Neural cell (in vitro differentiated cells): Measurements from ENCODE around the gene TRAPPC2L. TPM values are rescaled to one million over a fixed set of nuclear protein-coding genes. Genes with fewer than 3 reads are reported as not detected.

ENCODE experiments used
- H2AFZ ChIP-seq: fragments of 200-600, 300-800 bp; sonication (generic), shearing (Covaris generic); 2 replicates; pipeline ENCODE4 v1.6.0; 2014; ENCODE audit warnings: low read depth, mild to moderate bottlenecking, antibody characterized with exemption, low read length, moderate library complexity
- H3F3A ChIP-seq: fragments of 200-600 bp; shearing (Covaris generic); 2 replicates; pipeline ENCODE4 v1.6.1; 2016; ENCODE audit warnings: mild to moderate bottlenecking, moderate library complexity, mixed read lengths, antibody characterized with exemption, low read length; ENCODE audit not compliant: insufficient read depth, poor library complexity, severe bottlenecking
- H3K27ac ChIP-seq: fragments of 200-600, 300-800 bp; sonication (generic), shearing (Covaris generic); 2 replicates; pipeline ENCODE4 v1.5.1; 2014; ENCODE audit warnings: mild to moderate bottlenecking, low read length, moderate library complexity
- H3K27me3 ChIP-seq: fragments of 300-800, 200-600 bp; sonication (generic), shearing (Covaris generic); 2 replicates; pipeline ENCODE4 v1.6.0; 2014; ENCODE audit warnings: mild to moderate bottlenecking, low read depth, low read length, moderate library complexity; ENCODE audit not compliant: insufficient read depth
- H3K36me3 ChIP-seq: fragments of 300-800, 200-600 bp; sonication (generic), shearing (Covaris generic); 2 replicates; pipeline ENCODE4 v1.5.1; 2014; ENCODE audit warnings: mild to moderate bottlenecking, antibody characterized with exemption, low read length, moderate library complexity; ENCODE audit not compliant: insufficient read depth
- H3K4me2 ChIP-seq: fragments of 300-800, 200-600 bp; sonication (generic), shearing (Covaris generic); 2 replicates; pipeline ENCODE4 v1.6.0; 2014; ENCODE audit warnings: mild to moderate bottlenecking, low read length
- H3K4me3 ChIP-seq: fragments of 300-800, 200-600 bp; sonication (generic), shearing (Covaris generic); 2 replicates; pipeline ENCODE4 v1.5.1; 2014; ENCODE audit warnings: mild to moderate bottlenecking, low read length, moderate library complexity
- H3K79me2 ChIP-seq: fragments of 200-600 bp; shearing (Covaris generic); replicated peaks from 2 replicates; pipeline ENCODE4 v1.6.0; 2014; ENCODE audit warnings: mild to moderate bottlenecking, low read length, moderate library complexity; ENCODE audit not compliant: insufficient read depth
- H3K9ac ChIP-seq: fragments of 300-800, 200-600 bp; sonication (generic), shearing (Covaris generic); 2 replicates; pipeline ENCODE4 v1.6.1; 2016; ENCODE audit warnings: mild to moderate bottlenecking, low read length, mixed read lengths
- H3K9me2 ChIP-seq: fragments of 200-600 bp; shearing (Covaris generic); 2 replicates; pipeline ENCODE4 v1.6.1; 2016; ENCODE audit warnings: mild to moderate bottlenecking, low read length, mixed read lengths; ENCODE audit not compliant: insufficient read depth
- H3K9me3 ChIP-seq: fragments of 200-600, 300-800 bp; sonication (generic), shearing (Covaris generic); 2 replicates; pipeline ENCODE4 v1.6.1; 2016; ENCODE audit warnings: mild to moderate bottlenecking, mixed run types, low read length, moderate library complexity, mixed read lengths
- H4K20me1 ChIP-seq: fragments of 200-600 bp; shearing (Covaris generic); 2 replicates; pipeline ENCODE4 v1.6.1; 2016; ENCODE audit warnings: mild to moderate bottlenecking, mixed run types; ENCODE audit not compliant: insufficient read depth
- CTCF ChIP-seq: fragments of 450-650 bp; IDR thresholded peaks from 2 replicates; pipeline ENCODE4 v1.5.1; 2014; ENCODE audit warnings: antibody characterized with exemption, mild to moderate bottlenecking, moderate library complexity; ENCODE audit not compliant: poor library complexity, severe bottlenecking
- EP300 ChIP-seq: fragments of 450-650 bp; conservative IDR thresholded peaks from 2 replicates; pipeline ENCODE4 v1.6.1; 2014; ENCODE audit warnings: antibody characterized with exemption, mild to moderate bottlenecking, moderate library complexity; ENCODE audit not compliant: poor library complexity, severe bottlenecking
- EZH2 ChIP-seq: fragments of 200-600, 300-800 bp; shearing (Covaris generic), sonication (generic); IDR thresholded peaks from 2 replicates; pipeline ENCODE4 v1.6.1; 2014; ENCODE audit warnings: antibody characterized with exemption, low read length, borderline replicate concordance, mild to moderate bottlenecking; ENCODE audit not compliant: insufficient read depth, poor library complexity, severe bottlenecking
- MXI1 ChIP-seq: fragments of 450-650 bp; conservative IDR thresholded peaks from 2 replicates; pipeline ENCODE4 v1.6.1; 2014; ENCODE audit warnings: antibody characterized with exemption, mild to moderate bottlenecking; ENCODE audit not compliant: poor library complexity, severe bottlenecking
- POLR2AphosphoS5 ChIP-seq: IDR thresholded peaks from 2 replicates; pipeline ENCODE4 v1.6.1; 2012
- RAD21 ChIP-seq: fragments of 450-650 bp; conservative IDR thresholded peaks from 2 replicates; pipeline ENCODE4 v1.6.1; 2014; ENCODE audit warnings: antibody characterized with exemption, mild to moderate bottlenecking, moderate library complexity
- REST ChIP-seq: IDR thresholded peaks from 2 replicates; pipeline ENCODE4 v1.6.1; 2012; ENCODE audit warnings: borderline replicate concordance
- SMC3 ChIP-seq: fragments of 450-650 bp; conservative IDR thresholded peaks from 2 replicates; pipeline ENCODE4 v1.6.1; 2014; ENCODE audit warnings: antibody characterized with exemption, mild to moderate bottlenecking, moderate library complexity; ENCODE audit not compliant: poor library complexity
- TAF1 ChIP-seq: IDR thresholded peaks from 2 replicates; pipeline ENCODE4 v1.6.1; 2012; ENCODE audit warnings: low read depth
- polyA plus RNA-seq: library from polyadenylated mRNA; depleted of rRNA; stranded (reverse); fragments of >200 nt; gene quantifications from 2 replicates; pipeline ENCODE4 v1.2.3, GENCODE V29; 2014

TRAPPC2L gene
- polyA plus RNA-seq, 1 donor from 2014 or later: 70.2 TPM

- H3K9me3 ChIP-seq: no peaks in the 10 kb centered on the region
- no peaks in the 10 kb centered on the region for H4K20me1 ChIP-seq
Measured at GRCh38 chr16:88894681-88895300, 37.9 kb downstream of the TRAPPC2L start.

GRCh38 chr16:88895335-88895734, 38.4 kb downstream of the TRAPPC2L start:
- Histone ChIP-seq H3K4me3 (no peak overlapping the region), H3K36me3 (no peaks in the 10 kb centered on the region), H3K9me2 (no peaks in the 10 kb centered on the region), H3K27me3 (no peaks in the 10 kb centered on the region), H2AFZ (no peak overlapping the region), H3K4me2 (no peak overlapping the region), H3F3A (no peaks in the 10 kb centered on the region), H3K27ac (no peak overlapping the region), H3K9ac (no peak overlapping the region), H3K79me2 (no peaks in the 10 kb centered on the region), H3K9me3 (no peaks in the 10 kb centered on the region), H4K20me1 (no peaks in the 10 kb centered on the region)
- TF ChIP-seq EZH2 (no peak), RAD21 (no peak), SMC3 (no peak), MXI1 (no peak), CTCF (no peak), TAF1 (no peak), POLR2AphosphoS5 (no peak), EP300 (no peak)

More at GRCh38 chr16:88894681-88895300, 37.9 kb downstream of the TRAPPC2L start:
- H3K27me3 ChIP-seq: no peaks in the 10 kb centered on the region
- no peak overlapping the region for H3K9ac ChIP-seq
- H2AFZ ChIP-seq: no peak overlapping the region
- H3K36me3 ChIP-seq: no peaks in the 10 kb centered on the region
- H3K27ac ChIP-seq: no peak overlapping the region
- H3F3A ChIP-seq: no peaks in the 10 kb centered on the region
- H3K79me2 ChIP-seq: no peaks in the 10 kb centered on the region
- H3K4me2 ChIP-seq: no peak overlapping the region
- H3K9me2 ChIP-seq: no peaks in the 10 kb centered on the region
- no peak for TF ChIP-seq REST
- no peak for TF ChIP-seq SMC3
- TF ChIP-seq TAF1: no peak
- no peak for TF ChIP-seq CTCF
- TF ChIP-seq POLR2AphosphoS5: no peak
- no peak for TF ChIP-seq EP300
- no peak for TF ChIP-seq MXI1
- TF ChIP-seq RAD21: no peak
- TF ChIP-seq EZH2: no peak
- no peak overlapping the region for H3K4me3 ChIP-seq
